Uterus (tissue), 4 donors: ENCODE measurements around the gene ATP10A. TPM values are rescaled to one million over a fixed set of nuclear protein-coding genes. Genes with fewer than 3 reads are reported as not detected.

Experiments
- DNase-seq, 2 donors: peaks; one replicate each; pipeline ENCODE4 v3.0.0-alpha.2; 2019 to 2020
- H3K27ac ChIP-seq, 2 donors: fragments of 200-600 bp; sonication (generic); 1 replicate in 1 of 2; 2 replicates in 1 of 2; pipeline ENCODE4 v1.5.1; 2016 to 2018
- H3K27me3 ChIP-seq, 2 donors: fragments of 200-600 bp; sonication (generic); one replicate each; pipeline ENCODE4 v1.5.1; 2018 to 2019; ENCODE audit warnings: control low read depth in 1 of 2
- H3K36me3 ChIP-seq, 2 donors: fragments of 200-600 bp; sonication (generic); one replicate each; pipeline ENCODE4 v1.5.1; 2019; ENCODE audit warnings: control low read depth in 1 of 2
- H3K4me1 ChIP-seq, 2 donors: fragments of 200-600 bp; sonication (generic); one replicate each; pipeline ENCODE4 v1.5.1; 2018 to 2019; ENCODE audit warnings: control low read depth in 1 of 2
- H3K4me3 ChIP-seq, 2 donors: fragments of 200-600 bp; sonication (generic); 1 replicate in 1 of 2; 2 replicates in 1 of 2; pipeline ENCODE4 v1.5.1; 2018 to 2019; ENCODE audit warnings: mild to moderate bottlenecking in 1 of 2
- H3K9me3 ChIP-seq, 2 donors: fragments of 200-600 bp; sonication (generic); one replicate each; pipeline ENCODE4 v1.5.1; 2019; ENCODE audit warnings: control low read depth in 1 of 2
- CTCF ChIP-seq, 4 experiments: fragments of 200-600 bp in 2 of 4; fragments of 450-650 bp in 2 of 4; sonication (generic) in 2 of 4; IDR thresholded peaks; one replicate each; pipeline ENCODE4 v1.5.1; 2016 to 2019; ENCODE audit warnings: antibody characterized with exemption in 4 of 4, mild to moderate bottlenecking in 2 of 4, moderate library complexity in 1 of 4
- POLR2A ChIP-seq, 2 donors: fragments of 450-650 bp; IDR thresholded peaks; one replicate each; pipeline ENCODE4 v1.6.1; 2016; ENCODE audit warnings: antibody characterized with exemption in 2 of 2, mild to moderate bottlenecking in 1 of 2, moderate library complexity in 1 of 2
- intact Hi-C: fragments of 100-400 bp; cut with DNase I; formaldehyde crosslinking; loops from one replicate; pipeline ENCODE4 v1.15.1; 2023; ENCODE audit warnings: low total_unique reads
- total RNA-seq, 4 donors: library from RNA; depleted of rRNA in 3 of 4; stranded (reverse); fragments of >200 nt in 3 of 4; gene quantifications; one replicate each; pipeline versions ENCODE4 v1.1.0 to v1.2.4, GENCODE V29; 2014 to 2023
- donor health status: DM: yes; HTN: yes; CAD: no.

Gene ATP10A
- total RNA-seq, 4 donors from 2014 or later = 0.29 to 3.8 (median 2.5) TPM

- Histone ChIP-seq H3K4me3 (no peak overlapping the region), H3K4me1 (no peaks in the 10 kb centered on the region), H3K9me3 (no peaks in the 10 kb centered on the region), H3K27ac (no peak overlapping the region), H3K36me3 (no peaks in the 10 kb centered on the region), H3K27me3 (no peaks in the 10 kb centered on the region)
- intact Hi-C loops = no loop called here
- no peak for TF ChIP-seq CTCF (IDR thresholded peaks at IDR 0.05)
- TF ChIP-seq POLR2A (IDR thresholded peaks at IDR 0.05) = no peak
- DNase-seq = no peak
These were observed 29.0 kb upstream of the ATP10A start for GRCh38 chr15:25892126-25892525.

GRCh38 chr15:25891081-25891480 lies 28.0 kb upstream of the ATP10A start:
- Histone ChIP-seq H3K4me1 (no peaks in the 10 kb centered on the region), H3K4me3 (no peak overlapping the region), H3K27me3 (no peaks in the 10 kb centered on the region), H3K9me3 (no peaks in the 10 kb centered on the region), H3K36me3 (no peaks in the 10 kb centered on the region), H3K27ac (no peak overlapping the region)
- intact Hi-C loops = no loop called here
- no peak for DNase-seq
- no peak for TF ChIP-seq POLR2A (IDR thresholded peaks at IDR 0.05)
- TF ChIP-seq CTCF (IDR thresholded peaks at IDR 0.05) = no peak

GRCh38 chr15:25890529-25890928 lies 27.4 kb upstream of the ATP10A start:
- no peak for TF ChIP-seq CTCF (IDR thresholded peaks at IDR 0.05)
- no peak for TF ChIP-seq POLR2A (IDR thresholded peaks at IDR 0.05)
- intact Hi-C loops = no loop called here
- no peak overlapping the region for H3K27ac ChIP-seq

DNA sequence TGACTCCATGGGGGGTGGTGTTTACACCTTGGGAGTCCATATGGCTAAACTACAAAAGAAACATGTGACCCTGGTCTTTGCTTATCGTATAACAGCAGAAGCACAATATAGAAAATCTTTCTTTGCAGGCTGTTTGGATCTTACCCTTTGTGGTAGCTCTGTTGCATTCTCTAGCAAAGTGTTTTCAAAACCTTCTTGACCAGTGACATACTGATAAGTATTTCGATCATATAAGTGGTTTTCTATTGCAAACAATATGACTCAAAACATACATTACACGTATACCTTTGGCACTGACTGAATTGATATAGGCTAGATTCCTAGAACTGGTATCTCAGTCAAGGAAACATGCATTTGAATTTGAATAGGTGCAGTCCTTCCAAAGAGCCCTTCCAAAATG lies 24.7 kb upstream of the ATP10A start:
- no peaks in the 10 kb centered on the region for H3K9me3 ChIP-seq
- no peak for DNase-seq
- H3K4me3 ChIP-seq = no peak overlapping the region
- H3K27me3 ChIP-seq = no peaks in the 10 kb centered on the region
- H3K27ac ChIP-seq = no peak overlapping the region
- no peaks in the 10 kb centered on the region for H3K36me3 ChIP-seq
- H3K4me1 ChIP-seq = no peaks in the 10 kb centered on the region
- TF ChIP-seq CTCF (IDR thresholded peaks at IDR 0.05) (no peak), POLR2A (IDR thresholded peaks at IDR 0.05) (no peak)
- intact Hi-C loops = no loop called here

More at GRCh38 chr15:25890529-25890928, 27.4 kb upstream of the ATP10A start:
- Histone ChIP-seq H3K9me3 (no peaks in the 10 kb centered on the region), H3K36me3 (no peaks in the 10 kb centered on the region), H3K27me3 (no peaks in the 10 kb centered on the region), H3K4me3 (no peak overlapping the region), H3K4me1 (no peaks in the 10 kb centered on the region)
- DNase-seq = no peak

DNA sequence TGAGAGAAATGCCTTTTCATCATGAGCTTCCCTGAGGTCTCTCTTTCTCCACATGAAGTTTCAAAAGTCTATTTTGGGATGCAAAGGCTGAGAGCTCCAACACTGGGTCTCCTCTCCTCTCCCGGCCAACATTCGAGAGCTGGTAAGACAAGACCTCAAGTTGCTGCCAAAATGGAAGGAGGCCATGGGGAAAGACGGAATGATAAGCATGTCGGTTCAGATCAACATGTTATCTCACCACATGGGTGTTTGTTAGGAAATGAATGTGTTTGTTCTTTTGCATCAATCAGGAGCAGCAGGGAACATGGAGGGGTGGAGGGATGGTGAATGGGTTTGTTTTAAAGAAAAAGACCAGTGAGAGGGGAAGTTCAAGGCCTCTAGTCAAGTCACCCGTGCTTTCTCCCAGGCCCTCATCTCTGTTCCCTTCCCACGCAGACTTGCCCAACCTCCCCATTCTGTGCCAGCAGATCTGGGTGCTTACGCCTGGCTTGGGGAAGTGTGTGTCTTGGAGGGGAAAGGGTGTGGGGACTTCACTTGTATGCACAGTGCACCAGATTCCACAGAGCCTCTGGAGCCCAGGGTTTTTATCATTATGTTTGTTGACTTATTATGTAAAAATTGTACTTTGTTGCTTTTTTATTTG lies 23.5 kb upstream of the ATP10A start:
- DNase-seq = no peak
- TF ChIP-seq POLR2A (IDR thresholded peaks at IDR 0.05) (no peak), CTCF (IDR thresholded peaks at IDR 0.05) (no peak)
- intact Hi-C loops = no loop called here
- no peaks in the 10 kb centered on the region for H3K27me3 ChIP-seq
- no peaks in the 10 kb centered on the region for H3K36me3 ChIP-seq
- H3K4me3 ChIP-seq = no peak overlapping the region
- H3K4me1 ChIP-seq = no peaks in the 10 kb centered on the region
- no peak overlapping the region for H3K27ac ChIP-seq
- no peaks in the 10 kb centered on the region for H3K9me3 ChIP-seq
